Measurements from ENCODE around the gene MSANTD1. TPM values are rescaled to one million over a fixed set of nuclear protein-coding genes. Genes with fewer than 3 reads are reported as not detected.

The MSANTD1 gene
- total RNA-seq, 1 donor from 2014 or later = 1.9 TPM

DNA sequence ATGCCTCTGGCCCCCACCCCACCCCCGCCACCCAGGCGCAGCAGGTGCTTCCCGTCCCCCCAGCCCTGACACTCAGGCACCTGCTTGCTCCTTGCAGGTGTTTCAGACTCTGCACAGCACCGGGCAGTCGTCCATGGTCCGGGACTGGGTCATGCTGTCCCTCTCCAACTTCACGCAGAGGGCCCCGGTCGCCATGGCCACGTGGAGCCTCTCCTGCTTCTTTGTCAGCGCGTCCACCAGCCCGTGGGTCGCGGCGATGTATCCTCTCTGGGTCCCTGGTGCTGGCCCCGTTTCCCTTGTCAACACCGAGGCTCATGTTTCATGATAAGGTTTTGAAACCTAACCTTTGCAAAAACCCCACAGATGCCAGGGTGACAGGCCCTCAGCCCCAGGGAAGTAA, 10.2 kb upstream of the MSANTD1 start:
- Histone ChIP-seq H3K36me3 (peaks cover 88% of the 10 kb centered on the region), H3K4me1 (no peaks in the 10 kb centered on the region), H3K27ac (no peak overlapping the region), H3K9me3 (no peaks in the 10 kb centered on the region), H3K4me3 (no peak overlapping the region), H3K27me3 (ENCODE audit: low read depth) (no peaks in the 10 kb centered on the region)
- TF ChIP-seq, protein P1, sequence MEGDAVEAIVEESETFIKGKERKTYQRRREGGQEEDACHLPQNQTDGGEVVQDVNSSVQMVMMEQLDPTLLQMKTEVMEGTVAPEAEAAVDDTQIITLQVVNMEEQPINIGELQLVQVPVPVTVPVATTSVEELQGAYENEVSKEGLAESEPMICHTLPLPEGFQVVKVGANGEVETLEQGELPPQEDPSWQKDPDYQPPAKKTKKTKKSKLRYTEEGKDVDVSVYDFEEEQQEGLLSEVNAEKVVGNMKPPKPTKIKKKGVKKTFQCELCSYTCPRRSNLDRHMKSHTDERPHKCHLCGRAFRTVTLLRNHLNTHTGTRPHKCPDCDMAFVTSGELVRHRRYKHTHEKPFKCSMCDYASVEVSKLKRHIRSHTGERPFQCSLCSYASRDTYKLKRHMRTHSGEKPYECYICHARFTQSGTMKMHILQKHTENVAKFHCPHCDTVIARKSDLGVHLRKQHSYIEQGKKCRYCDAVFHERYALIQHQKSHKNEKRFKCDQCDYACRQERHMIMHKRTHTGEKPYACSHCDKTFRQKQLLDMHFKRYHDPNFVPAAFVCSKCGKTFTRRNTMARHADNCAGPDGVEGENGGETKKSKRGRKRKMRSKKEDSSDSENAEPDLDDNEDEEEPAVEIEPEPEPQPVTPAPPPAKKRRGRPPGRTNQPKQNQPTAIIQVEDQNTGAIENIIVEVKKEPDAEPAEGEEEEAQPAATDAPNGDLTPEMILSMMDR (IDR thresholded peaks at IDR 0.05) = no peak
- no peak for ATAC-seq
- intact Hi-C loops (cut with DNase I) = no loop called here
- no peak for DNase-seq

DNA sequence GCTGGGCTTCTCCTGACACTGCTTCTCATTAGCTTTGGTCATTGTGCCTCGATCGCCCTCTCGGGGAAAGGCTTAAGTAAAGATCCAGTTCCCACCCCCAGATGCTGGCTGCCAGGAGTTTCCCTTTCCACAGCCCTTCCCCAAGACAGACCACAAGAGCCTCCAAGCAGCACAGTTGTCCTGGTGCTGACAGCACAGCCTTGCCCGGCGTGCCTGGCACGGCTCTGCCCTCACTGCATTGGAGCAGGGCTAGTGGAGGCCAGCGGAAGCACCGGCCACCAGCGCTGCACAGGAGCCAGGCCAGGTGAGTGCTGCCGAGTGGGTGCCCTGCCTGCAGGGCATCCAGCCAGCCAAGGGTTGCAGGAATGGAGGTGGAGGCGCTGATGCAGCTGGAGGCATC, 9.7 kb upstream of the MSANTD1 start:
- Histone ChIP-seq H3K9me3 (no peaks in the 10 kb centered on the region), H3K36me3 (peaks cover 83% of the 10 kb centered on the region), H3K4me1 (no peaks in the 10 kb centered on the region), H3K4me3 (no peak overlapping the region), H3K27ac (no peak overlapping the region), H3K27me3 (ENCODE audit: low read depth) (no peaks in the 10 kb centered on the region)
- DNase-seq (no peak), ATAC-seq (no peak)
- TF ChIP-seq, protein P1 (IDR thresholded peaks at IDR 0.05) = no peak
- intact Hi-C loops (cut with DNase I) = no loop called here

DNA sequence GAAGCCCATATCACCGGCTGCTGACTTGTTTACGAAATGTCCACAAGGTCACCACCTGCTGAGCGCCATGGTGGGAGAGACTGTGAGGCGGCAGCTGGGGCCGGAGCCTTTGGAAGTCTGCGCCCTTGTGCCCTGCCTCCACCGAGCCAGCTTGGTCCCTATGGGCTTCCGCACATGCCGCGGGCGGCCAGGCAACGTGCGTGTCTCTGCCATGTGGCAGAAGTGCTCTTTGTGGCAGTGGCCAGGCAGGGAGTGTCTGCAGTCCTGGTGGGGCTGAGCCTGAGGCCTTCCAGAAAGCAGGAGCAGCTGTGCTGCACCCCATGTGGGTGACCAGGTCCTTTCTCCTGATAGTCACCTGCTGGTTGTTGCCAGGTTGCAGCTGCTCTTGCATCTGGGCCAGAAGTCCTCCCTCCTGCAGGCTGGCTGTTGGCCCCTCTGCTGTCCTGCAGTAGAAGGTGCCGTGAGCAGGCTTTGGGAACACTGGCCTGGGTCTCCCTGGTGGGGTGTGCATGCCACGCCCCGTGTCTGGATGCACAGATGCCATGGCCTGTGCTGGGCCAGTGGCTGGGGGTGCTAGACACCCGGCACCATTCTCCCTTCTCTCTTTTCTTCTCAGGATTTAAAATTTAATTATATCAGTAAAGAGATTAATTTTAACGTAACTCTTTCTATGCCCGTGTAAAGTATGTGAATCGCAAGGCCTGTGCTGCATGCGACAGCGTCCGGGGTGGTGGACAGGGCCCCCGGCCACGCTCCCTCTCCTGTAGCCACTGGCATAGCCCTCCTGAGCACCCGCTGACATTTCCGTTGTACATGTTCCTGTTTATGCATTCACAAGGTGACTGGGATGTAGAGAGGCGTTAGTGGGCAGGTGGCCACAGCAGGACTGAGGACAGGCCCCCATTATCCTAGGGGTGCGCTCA, 8.7 kb upstream of the MSANTD1 start:
- no peak overlapping the region for H3K27ac ChIP-seq
- H3K4me3 ChIP-seq = no peak overlapping the region
- H3K9me3 ChIP-seq = no peaks in the 10 kb centered on the region
- peaks cover 73% of the 10 kb centered on the region for H3K36me3 ChIP-seq
- DNase-seq (no peak), ATAC-seq (no peak)
- intact Hi-C loops (cut with DNase I) = no loop called here
- TF ChIP-seq, protein P1 (IDR thresholded peaks at IDR 0.05) = no peak
- no peaks in the 10 kb centered on the region for H3K27me3 ChIP-seq (ENCODE audit: low read depth)
- H3K4me1 ChIP-seq = no peaks in the 10 kb centered on the region

DNA sequence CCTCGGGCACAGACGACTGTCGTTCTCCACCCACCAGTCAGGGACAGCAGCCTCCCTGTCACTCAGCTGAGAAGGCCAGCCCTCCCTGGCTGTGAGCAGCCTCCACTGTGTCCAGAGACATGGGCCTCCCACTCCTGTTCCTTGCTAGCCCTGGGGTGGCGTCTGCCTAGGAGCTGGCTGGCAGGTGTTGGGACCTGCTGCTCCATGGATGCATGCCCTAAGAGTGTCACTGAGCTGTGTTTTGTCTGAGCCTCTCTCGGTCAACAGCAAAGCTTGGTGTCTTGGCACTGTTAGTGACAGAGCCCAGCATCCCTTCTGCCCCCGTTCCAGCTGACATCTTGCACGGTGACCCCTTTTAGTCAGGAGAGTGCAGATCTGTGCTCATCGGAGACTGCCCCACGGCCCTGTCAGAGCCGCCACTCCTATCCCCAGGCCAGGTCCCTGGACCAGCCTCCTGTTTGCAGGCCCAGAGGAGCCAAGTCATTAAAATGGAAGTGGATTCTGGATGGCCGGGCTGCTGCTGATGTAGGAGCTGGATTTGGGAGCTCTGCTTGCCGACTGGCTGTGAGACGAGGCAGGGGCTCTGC, 7.9 kb upstream of the MSANTD1 start:
- DNase-seq = no peak

DNA sequence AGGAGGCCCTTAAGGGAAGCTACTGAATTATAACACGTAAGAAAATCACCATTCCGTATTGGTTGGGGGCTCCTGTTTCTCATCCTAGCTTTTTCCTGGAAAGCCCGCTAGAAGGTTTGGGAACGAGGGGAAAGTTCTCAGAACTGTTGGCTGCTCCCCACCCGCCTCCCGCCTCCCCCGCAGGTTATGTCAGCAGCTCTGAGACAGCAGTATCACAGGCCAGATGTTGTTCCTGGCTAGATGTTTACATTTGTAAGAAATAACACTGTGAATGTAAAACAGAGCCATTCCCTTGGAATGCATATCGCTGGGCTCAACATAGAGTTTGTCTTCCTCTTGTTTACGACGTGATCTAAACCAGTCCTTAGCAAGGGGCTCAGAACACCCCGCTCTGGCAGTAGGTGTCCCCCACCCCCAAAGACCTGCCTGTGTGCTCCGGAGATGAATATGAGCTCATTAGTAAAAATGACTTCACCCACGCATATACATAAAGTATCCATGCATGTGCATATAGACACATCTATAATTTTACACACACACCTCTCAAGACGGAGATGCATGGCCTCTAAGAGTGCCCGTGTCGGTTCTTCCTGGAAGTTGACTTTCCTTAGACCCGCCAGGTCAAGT, 6.9 kb upstream of the MSANTD1 start:
- Histone ChIP-seq H3K4me3 (no peak overlapping the region), H3K4me1 (no peaks in the 10 kb centered on the region), H3K27ac (no peak overlapping the region), H3K9me3 (no peaks in the 10 kb centered on the region), H3K27me3 (ENCODE audit: low read depth) (no peaks in the 10 kb centered on the region), H3K36me3 (peaks cover 56% of the 10 kb centered on the region)
- TF ChIP-seq, protein P1 (IDR thresholded peaks at IDR 0.05) = no peak
- DNase-seq (no peak), ATAC-seq (no peak)
- intact Hi-C loops (cut with DNase I) = no loop called here

More for the DNA sequence above, 7.9 kb upstream of the MSANTD1 start:
- Histone ChIP-seq H3K27ac (no peak overlapping the region), H3K9me3 (no peaks in the 10 kb centered on the region), H3K27me3 (ENCODE audit: low read depth) (no peaks in the 10 kb centered on the region), H3K36me3 (peaks cover 65% of the 10 kb centered on the region), H3K4me1 (no peaks in the 10 kb centered on the region), H3K4me3 (no peak overlapping the region)
- TF ChIP-seq, protein P1 (IDR thresholded peaks at IDR 0.05) = no peak
- intact Hi-C loops (cut with DNase I) = no loop called here
- no peak for ATAC-seq
